ENCODE results near the gene VCP. TPM values are rescaled to one million over a fixed set of nuclear protein-coding genes. Genes with fewer than 3 reads are reported as not detected.

VCP gene
- total and polyA plus RNA-seq, 9 of the 15 experiments (the other 6 are each of a cell fraction or from before 2014, with no cell fraction given): 7.1 to 257 (median 199) TPM

GRCh38 chr9:35107297-35108290, 35.2 kb upstream of the VCP start:
- Histone ChIP-seq H3K27ac (ENCODE audit: extremely low read depth, low read depth, low read length) (no peak overlapping the region), H3K9ac (ENCODE audit: insufficient read depth in 1 of 2, low read depth in 2 of 2, low read length in 2 of 2) (0 out of 4 replicates have a peak overlapping the region, but pooled peaks of 1 of the 2 experiments have one; percentile 8), H3K4me2 (ENCODE audit: insufficient read depth, low read length) (no peak overlapping the region), H3K4me1 (replicated peaks in 1 of 2; ENCODE audit: control insufficient read depth in 2 of 2, insufficient read depth in 2 of 2, low read length in 2 of 2) (peaks cover 38 to 40% of the 10 kb centered on the region in 2 experiments), H2AFZ (ENCODE audit: low read depth, low read length) (no peak overlapping the region), H3K9me3 (replicated peaks; ENCODE audit: control insufficient read depth, insufficient read depth, low read depth, low read length) (no peaks in the 10 kb centered on the region), H3K79me2 (ENCODE audit: control insufficient read depth, insufficient read depth, low read length) (peaks cover 31% of the 10 kb centered on the region), H3K27me3 (ENCODE audit: control insufficient read depth in 2 of 2, insufficient read depth in 2 of 2, low read length in 2 of 2) (no peaks in the 10 kb centered on the region), H3K36me3 (ENCODE audit: control insufficient read depth, insufficient read depth, low read length) (peaks cover 28% of the 10 kb centered on the region; the same call in 2 of the 3 replicates), H4K20me1 (replicated peaks; ENCODE audit: control insufficient read depth, insufficient read depth, low read length) (no peaks in the 10 kb centered on the region), H3K4me3 (no peak overlapping the region), H3K9me1 (ENCODE audit: control insufficient read depth, insufficient read depth, low read length) (no peaks in the 10 kb centered on the region)
- no peak for ATAC-seq
- intact Hi-C loops (cut with micrococcal nuclease) (no loop called here), in situ Hi-C loops (cut with MboI) (no loop called here)
- BruUV-seq (replicated peaks): no TSS peak
- CTCF ChIA-PET (ENCODE audit: low intra/inter-chr PET ratio): no interaction called here
- no peak for FAIRE-seq
- POLR2A ChIA-PET: interaction anchor here (1.3 kb wide), 1 partner anchor 208 kb away, joined by 3 read pairs; no protein-coding TSS in a partner anchor
- 75% methylated on average over 11 of the region's 18 CpGs for WGBS (ENCODE audit: insufficient coverage, low coverage, missing lambda C conversion rate)
- TF ChIP-seq KDM1A (IDR thresholded peaks at IDR 0.05) (no peak), SMARCC2 (IDR thresholded peaks at IDR 0.05; ENCODE audit: low read depth) (no peak), ZNF165 (CRISPR knock-in tag; IDR thresholded peaks at IDR 0.05; ENCODE audit: borderline replicate concordance) (no peak), NONO (IDR thresholded peaks at IDR 0.05; ENCODE audit: low read depth in 2 of 2, low read length in 1 of 2) (no peak), KDM5B (IDR thresholded peaks at IDR 0.05; ENCODE audit: insufficient replicate concordance, low read depth, low read length) (no peak), EZH2 (IDR thresholded peaks at IDR 0.05; ENCODE audit: borderline replicate concordance, low read depth, low read length) (no peak), NFYB (IDR thresholded peaks at IDR 0.05; ENCODE audit: extremely low read depth, insufficient read length) (no peak), ZFP1 (CRISPR knock-in tag; IDR thresholded peaks at IDR 0.05) (no peak), RERE (CRISPR knock-in tag; IDR thresholded peaks at IDR 0.05; ENCODE audit: borderline replicate concordance) (no peak), DLX4 (CRISPR knock-in tag; IDR thresholded peaks at IDR 0.05) (no peak), ZNF282 (CRISPR knock-in tag; IDR thresholded peaks at IDR 0.05) (no peak), FOXJ3 (CRISPR knock-in tag; IDR thresholded peaks at IDR 0.05) (no peak), GABPB1 (CRISPR knock-in tag; IDR thresholded peaks at IDR 0.05) (no peak), SNAPC5 (CRISPR knock-in tag; IDR thresholded peaks at IDR 0.05) (no peak)
- no peak for DNase-seq (ENCODE audit: extremely low read depth in 1 of 4, low spot score in 3 of 4)

All from K562 (cell line).